Limb (tissue), 2 donors: ENCODE data around the gene COX4I2.
"Not testable (repeated sequence)": the region's sequence is repeated elsewhere in the genome, so short reads cannot be mapped to it uniquely, and the experiment has no call there.

Source experiments
- DNase-seq, 2 donors: peaks; one replicate each; pipeline ENCODE4 v3.0.0-alpha.2; 2016; ENCODE audit errors: extremely low spot score in 2 of 2

COX4I2 gene

DNA sequence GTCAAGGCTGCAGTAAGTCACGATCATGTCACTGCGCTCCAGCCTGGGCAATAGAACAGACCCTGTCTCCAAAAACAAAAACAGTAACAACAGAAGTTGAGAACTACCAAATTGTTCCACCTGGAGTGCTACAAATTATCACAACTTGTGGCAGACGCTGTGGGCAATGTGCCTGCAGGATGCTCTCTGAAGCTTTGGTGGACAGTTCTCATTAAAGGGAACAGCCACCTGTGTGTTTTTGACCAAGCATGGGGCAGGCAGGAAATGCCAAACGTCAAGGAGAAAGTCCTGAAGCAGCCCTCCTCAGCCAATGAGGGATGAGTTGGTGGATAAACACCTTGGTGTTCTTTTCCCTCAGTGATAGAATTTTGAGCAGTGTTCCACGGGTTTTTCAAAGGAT lies 15.8 kb downstream of the COX4I2 start:
- no peak for DNase-seq

DNA sequence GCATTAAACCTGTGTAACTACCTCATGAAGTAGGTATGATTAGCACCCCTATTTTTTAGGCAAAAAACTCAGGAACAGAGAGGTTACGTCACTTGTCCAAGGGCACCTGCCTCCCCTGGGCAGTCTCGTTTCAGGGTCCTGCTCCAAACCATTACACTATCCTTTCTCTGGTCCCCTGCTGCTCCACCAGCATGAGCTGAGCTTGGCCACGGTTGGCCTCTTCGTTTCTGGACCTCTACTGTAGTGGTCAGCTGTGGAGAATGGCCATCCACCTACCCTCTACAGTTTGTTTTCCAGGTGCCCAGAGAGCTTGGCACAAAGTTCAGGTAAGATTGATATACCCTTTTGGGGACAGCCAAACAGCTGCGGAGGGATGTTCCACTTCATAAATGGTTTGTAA lies 16.8 kb downstream of the COX4I2 start:
- DNase-seq, result no peak

DNA sequence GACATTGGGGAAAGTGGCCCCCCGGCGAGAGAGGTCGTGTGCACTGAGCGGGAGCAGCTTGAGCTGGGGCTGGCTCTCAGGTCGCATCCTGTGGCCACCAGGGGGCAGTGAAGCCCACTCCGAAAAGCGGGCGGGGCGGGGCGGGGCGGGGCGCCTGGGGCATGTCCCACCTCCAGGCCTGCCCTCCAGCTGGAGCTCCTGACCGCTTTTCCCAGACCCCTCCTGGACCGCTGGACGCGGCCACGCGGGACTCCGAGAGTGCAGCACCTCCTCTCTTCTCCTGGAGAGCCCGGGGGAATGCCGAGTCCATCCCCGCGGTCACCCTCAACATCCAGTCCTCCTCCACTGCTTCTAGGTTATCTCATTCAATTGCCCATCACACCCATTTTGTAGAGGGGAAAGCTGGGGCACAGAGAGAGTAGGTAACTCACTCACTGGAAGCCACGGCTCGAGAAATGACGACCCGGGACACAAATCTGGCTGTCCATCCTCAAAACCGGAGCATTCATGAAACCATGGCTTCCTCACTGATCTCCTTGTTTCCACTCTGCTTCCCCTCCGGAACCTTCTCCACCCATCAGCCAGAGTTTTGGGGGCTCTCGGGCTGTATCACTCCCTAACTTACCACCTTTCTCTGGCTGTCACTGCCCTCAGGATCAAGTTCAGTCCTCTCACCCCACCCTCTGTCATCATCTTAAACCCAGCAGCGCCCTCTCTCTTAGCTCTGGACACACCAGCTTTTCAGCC lies 24.1 kb downstream of the COX4I2 start:
- DNase-seq, result peak; percentile 75 to 90

DNA sequence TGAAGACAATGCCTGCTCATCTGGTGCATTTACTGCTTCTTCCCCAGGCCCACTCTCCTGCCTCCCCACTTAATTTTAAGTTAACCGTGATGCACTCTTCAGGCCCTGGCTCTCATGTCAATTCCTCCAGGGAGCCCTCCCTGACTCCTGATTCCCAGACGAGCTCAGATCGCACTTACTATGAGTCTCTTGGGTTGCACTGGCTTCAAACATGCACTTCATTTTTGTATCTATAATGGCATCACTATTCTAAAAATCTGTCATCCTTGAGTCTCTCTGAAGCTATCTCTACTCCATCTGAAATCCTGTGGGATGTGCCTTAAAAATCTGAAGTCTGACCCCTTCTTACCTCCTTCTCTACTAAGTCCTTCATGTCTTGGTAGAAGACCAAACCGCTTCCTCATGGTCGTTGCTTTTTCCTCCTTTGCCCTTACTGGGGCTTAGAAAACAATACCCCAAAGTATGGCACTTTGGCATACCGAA lies 24.7 kb downstream of the COX4I2 start:
- DNase-seq, result no peak

DNA sequence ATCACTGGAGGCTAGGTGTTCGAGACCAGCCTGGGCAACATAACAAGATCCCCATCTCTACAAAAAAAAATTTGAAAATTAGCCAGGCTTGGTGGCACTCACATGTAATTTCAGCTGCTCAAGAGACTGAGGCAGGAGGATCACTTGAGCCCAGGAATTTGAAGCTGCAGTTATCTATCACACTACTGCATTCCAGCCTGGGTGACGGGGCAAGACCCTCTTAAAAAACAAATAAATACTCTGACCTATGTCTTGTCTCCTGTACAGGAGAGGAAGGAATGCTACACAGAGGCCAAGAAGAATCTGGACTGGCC lies 25.8 kb downstream of the COX4I2 start:
- DNase-seq, result no peak

DNA sequence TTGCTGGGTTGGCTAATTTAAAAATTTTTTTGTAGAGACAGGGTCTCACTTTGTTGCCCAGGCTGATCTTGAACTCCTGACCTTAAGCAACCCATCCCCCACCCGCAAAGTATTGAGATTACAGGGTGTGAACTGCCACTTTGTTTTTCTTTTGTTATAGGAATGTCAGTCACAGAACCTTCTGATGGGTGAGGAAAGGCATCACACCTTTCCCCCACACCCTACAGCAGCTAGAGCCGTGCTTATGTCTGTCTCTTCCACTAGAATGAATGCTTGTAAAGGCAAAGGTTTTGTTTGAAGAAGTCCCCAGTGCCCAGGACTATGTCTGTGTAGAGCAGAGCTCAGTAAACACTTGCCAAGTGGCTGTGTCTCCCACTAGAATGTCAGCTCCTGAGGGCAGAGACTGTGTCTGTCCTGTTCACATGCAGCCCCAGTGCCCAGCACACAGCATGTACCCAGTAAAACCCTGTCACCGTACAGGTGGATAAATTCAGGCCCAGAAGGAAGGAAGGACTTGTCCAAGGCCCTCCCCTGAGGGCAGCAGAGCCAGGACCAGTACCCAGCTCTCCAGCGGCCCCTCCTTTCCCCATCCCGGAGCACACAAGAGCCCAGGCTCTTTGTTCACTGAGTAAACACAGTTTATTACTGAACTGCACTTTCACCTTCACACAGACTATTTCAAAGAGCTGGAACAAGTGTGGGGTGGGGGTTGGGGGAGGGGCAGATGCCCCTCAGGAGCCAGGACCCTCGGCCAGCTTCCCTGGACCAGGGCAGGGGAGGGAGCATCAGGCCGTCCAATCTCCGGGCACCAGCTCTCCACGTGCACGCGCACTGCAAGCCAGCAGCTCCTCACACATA lies 26.4 kb downstream of the COX4I2 start:
- DNase-seq, result no peak

DNA sequence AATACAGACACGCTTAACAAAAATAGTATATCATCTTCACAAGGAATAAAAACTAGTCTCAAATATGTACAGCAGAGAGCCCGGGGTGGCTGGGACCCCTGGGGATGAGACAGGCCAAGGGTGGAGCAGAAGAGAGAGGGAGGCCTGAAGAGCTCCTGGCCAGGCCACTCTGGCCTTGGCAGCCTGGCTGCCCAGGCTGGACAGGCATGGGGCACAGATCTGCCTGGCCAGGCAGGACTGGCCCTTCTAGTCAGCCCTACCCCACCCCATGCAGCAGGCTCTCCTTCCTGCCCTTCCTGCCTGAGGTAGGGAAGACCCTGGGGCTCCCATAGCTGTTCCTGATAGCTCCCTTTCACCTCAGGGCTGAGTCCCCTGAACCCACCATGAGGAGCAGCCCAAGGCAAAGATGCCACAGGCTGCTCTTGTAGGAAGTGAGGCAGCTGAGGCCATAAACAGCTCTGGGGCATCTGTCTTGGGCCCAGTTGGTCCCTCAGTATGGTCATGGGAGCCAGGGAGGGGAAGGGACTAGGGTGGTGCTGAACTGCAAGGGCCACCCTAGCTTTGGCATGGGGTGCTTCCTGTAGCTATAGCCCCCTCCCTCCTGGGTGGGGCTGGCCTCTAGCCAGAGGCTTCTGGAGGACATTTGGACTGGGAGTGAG lies 27.1 kb downstream of the COX4I2 start:
- no peak for DNase-seq

DNA sequence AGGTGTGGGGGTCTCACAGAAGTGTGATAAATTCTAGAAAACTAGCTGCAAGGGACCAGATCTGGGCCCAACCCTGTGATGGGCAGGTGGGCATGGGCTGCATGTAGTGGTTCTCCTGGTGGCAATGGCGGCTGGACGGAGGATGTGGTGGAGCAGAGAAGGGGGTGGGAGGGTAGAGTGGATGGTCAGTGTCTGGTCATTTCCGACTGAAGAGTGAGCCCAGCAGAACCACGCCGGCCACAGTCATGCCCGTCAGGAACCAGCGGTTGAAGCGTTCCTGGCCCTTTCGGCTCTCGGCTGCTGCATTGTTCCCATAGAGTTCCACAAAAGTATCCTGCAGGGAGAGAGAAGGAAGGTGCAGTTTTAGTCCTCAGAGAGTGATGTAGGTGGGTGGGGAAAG lies 28.0 kb downstream of the COX4I2 start:
- no peak for DNase-seq

DNA sequence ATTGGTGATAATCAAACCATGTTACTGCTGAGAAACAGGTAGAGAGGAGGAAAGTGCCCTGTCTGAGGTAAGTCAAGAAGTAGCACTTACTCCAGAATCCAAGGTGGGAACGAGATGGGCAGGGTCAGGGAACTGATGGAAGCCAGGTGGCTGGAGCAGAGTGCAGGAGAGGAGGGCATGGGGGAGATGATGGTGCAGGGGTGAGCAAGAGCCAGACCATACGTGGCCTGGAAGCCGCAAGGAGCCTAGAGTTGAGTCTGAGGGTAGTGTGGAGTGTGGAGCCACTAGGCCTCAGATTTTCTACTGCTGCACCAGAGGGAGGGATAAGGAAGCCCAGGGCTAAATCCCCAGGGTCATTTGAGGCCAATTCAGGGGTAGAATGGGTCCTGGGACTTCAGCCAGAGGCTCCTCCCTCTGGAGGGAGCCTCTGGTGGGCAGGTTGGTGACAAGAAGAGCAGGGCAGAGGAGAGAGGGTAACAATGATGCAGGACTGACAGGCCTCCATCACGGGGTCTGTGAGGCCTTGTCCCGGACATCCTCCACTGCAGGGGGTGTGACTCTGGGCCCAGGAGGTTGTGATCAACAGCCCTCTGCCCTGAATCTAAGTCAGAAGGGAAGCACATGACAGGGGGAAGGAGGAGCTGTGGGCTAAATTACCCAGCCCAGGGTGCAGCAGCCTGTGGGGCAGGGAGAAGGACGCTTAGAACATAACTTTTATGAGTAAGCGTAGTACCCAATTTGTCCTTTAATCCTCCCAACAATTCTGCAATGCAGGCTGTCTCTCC lies 28.7 kb downstream of the COX4I2 start:
- no peak for DNase-seq

DNA sequence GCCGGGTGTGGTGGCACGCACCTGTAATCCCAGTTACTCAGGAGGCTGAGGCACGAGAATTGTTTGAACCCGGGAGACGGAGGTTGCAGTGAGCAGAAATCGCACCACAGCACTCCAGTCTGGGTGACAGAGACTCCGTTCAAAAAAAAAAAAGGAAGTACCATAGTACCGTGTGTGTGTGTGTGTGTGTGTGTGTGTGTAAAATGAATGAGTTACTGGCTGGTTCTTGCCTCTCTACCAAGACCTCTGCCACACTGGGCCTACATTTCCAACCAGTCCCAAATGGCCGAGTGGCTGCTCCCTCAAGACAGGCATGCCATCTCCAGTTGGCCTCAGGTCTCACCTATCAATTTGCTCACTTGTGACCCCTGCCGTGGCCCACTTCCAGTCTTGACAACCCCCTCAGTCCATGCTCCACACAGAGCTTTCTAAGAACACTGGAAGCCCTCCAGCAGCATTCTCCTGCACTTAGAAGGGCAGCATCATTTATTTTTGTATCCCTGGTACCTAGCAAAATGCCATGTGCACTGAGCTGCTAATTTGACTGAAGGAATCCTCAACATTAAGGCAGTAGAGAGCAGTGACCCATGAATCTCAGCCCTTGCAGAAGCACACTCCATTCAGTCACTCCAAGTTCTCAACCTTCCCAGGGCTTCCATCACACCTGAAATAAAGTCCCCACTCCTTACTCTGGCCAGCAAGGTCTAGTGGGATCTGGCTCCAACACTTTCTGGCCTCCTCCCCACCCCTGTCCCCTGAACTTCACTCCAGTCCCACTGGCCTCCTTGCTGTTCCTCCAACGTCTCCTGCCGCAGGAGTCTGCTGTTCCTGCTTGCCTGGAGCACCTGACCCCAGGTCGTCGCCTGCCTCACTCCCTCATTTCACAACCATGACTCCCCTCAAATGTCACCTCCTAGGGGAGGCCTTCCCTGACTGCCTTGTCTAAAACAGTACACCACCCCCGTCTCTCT lies 29.9 kb downstream of the COX4I2 start:
- no peak for DNase-seq

DNA sequence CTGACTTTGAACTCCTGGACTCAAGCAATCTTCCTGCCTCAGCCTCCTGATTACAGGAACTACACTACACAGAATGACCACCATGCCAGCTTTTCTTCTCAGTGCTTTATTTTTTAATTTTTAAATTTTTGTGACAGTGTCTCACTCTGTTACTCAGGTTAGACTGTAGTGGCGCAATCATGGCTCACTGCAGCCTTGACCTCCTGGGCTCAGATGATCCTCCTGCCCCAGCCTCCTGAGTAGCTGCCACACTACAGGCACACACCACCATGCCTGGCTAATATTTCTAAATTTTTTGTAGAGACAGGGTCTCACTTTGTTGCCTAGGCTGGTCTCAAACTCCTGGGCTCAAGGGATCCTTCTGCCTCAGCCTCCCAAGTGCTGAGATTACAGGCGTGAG lies 31.2 kb downstream of the COX4I2 start:
- DNase-seq, result not testable (repeated sequence)

DNA sequence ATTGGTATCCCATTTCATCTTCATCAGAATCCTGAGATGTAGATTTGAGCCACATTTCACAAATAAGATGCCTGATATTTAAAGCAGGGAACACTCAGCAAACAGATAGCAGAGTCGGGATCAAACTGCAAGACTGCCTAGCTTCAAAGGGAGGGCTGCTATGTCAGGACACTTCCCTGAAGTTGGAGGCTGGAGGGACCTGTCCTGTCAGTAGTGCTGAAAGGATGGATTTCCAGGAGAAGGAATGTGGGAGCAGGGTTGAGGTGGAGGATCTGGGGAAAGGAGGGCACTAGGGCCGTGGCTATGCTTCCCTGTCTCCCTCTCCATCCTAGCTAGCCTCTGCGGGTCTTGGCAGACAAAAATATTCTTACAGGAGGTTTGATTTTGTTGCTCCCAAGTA lies 32.2 kb downstream of the COX4I2 start:
- no peak for DNase-seq

DNA sequence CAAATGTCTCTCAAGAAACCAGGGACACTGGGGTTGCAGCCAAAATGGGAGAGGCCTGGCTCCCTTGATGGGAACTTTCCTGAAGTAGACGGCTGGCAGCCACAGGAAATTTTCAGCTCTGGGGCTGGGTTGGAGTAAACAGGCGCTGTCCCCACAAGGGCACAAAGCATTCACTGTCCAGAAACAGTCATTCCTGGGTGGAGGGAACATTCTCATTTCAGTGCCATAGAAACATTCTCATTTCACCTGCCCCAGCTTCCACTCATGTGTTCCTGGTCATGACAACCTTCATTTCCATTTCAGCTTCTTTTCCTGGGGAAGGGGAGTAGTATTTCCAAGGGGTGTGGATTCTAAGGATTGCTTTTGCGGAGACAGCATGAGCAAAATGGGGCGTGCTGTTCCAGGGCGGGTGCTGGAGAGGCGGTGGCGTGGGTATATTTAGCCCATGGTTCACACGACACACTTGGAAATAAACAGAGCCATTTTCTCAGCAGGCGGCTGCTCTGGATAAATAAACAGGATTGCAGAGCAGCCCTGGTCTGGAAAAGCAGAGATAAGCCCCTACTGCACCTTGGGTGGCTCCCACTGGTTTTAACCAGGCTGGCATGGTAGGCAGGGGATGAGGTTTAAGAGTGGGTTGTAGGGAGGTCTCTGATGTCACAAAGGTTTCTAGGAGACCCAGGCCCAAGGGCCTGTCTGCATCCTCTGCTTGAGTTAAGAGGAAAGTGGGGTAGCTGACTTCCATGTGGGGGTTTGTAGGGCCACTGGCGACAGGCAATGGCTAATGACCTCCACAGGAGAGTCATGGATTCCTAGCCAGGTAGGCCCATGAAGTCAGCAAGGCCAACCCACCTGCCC lies 32.9 kb downstream of the COX4I2 start:
- peak in 1 of 2 donors; percentile 52 for DNase-seq

DNA sequence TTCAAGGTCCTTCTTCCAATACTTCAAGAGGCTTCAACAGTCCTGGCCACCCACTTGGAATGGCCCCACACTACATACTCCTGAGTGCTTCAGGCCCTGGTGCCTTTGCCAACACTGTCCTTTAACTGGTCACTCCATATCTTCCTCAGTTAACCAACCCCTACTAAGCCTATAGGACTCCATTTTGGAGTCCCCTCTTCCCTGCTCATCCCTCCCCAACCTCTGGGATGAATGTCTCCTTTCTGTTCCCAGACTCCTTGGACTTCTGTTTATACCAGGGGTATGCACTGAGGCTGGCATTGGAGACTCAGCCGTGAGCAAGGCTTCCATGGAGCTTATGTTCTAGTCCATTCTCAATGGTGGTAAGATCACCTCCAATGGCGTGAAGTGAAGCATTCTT lies 33.6 kb downstream of the COX4I2 start:
- no peak for DNase-seq

DNA sequence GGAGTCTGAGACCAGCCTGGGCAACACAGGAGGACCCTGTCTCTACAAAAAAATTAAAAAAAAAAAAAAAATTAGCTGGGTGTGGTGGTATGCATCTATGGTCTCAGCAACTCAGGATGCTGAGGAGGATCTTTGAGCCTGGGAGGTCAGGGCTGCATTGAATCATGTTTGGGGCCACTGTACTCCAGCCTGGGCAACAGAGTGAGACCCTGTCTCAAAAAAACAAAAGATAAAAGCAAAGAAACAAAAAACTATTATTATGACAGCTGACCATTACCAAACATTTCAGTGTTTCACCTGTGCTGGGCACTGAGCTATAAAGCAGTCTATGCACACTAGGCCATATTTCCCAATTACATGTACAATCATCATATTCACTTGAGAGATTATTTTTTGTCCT lies 35.7 kb downstream of the COX4I2 start:
- no peak for DNase-seq

DNA sequence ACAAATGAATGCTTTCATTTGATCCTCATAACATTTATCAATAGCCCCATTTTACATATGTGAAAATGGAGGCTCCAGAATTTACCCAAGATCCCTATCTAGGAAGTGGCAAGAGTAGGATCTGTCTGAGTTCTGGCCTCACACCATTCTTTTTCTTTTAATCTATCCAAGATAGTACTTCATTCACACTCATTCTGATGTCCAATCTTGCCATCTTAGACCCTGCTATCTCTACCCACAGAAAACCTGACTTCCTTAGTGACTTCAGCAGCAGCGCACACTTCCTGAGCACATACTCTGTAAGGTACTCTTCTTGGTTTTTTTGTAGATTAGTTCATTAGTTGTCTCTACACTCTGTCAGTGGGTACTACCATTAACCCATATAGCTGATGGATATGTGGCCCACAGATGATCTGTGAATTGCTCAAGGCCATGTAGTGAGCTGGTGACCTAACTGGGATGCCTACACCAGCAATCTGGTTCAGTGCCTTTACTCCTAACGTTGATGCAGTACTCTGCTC lies 36.3 kb downstream of the COX4I2 start:
- no peak for DNase-seq

DNA sequence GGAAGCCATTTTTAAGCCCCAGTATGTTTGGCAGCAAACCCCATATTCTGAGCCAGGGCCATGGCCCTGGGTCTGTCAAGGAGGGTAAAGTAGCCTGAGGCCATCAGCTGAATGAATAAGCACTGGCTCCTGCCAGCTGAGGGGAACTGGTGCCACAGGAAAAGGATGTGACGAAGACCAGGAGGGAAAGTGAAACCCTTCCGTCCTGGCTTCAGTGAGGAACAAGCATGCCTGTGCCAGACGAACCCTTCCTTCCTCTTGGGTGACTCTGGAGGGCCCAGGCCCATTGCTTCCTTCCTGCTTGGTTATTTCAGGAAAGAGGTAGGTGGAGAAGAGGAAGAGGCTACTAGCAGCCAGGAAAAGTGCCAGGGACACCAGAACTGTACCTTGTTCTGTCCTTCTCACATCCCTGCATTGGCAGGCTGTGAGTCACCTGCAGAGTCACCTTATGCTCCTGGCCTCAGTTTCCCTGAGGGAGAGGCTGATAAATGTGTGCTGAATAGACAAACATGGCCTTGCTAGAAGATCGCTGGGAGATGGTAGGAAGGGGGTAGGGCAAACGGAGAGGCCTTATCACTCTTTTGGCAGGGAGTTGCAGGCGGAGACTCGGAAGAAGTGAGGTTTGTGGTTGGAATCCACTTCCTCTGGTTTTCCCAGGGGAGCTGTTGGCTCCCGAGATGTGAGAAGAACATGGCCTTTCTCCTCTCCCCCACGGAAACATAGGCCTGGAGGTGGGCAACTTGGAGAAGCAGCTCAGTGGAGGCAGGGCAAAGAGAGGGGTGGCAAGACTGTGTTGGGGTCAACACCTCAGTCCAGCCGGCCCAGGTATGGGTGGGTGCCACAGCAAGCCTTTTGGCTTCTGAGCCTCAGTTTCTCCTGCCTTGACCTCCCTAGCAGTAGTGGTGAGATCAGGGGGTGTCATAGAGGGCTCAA lies 37.4 kb downstream of the COX4I2 start:
- DNase-seq, result no peak
